WERI-Rb-1 (cell line): ENCODE measurements around the gene HECTD4.

Experiments
- DNase-seq: peaks from one replicate; pipeline ENCODE4 v3.0.0-alpha.2; 2020
- H3K27ac ChIP-seq: fragments of 250-450 bp; sonication (Bioruptor Pico); 2 replicates; pipeline ENCODE4 v1.5.1; 2020; ENCODE audit warnings: mild to moderate bottlenecking, moderate library complexity
- H3K27me3 ChIP-seq: fragments of 250-450 bp; sonication (Bioruptor Pico); 2 replicates; pipeline ENCODE4 v1.5.1; 2021; ENCODE audit warnings: mild to moderate bottlenecking, low read depth, moderate library complexity; ENCODE audit not compliant: insufficient read depth, severe bottlenecking
- H3K36me3 ChIP-seq: fragments of 250-450 bp; sonication (Bioruptor Pico); 2 replicates; pipeline ENCODE4 v1.5.1; 2020; ENCODE audit warnings: mild to moderate bottlenecking, moderate library complexity
- H3K4me3 ChIP-seq: 2 replicates; pipeline ENCODE4 v1.5.1; 2011; ENCODE audit warnings: low read depth, mild to moderate bottlenecking, control low read depth, low read length
- H3K9me3 ChIP-seq: fragments of 250-450 bp; sonication (Bioruptor Pico); 2 replicates; pipeline ENCODE4 v1.5.1; 2021; ENCODE audit warnings: mild to moderate bottlenecking, moderate library complexity; ENCODE audit not compliant: severe bottlenecking
- TF ChIP-seq, protein P1 (sequence below): IDR thresholded peaks from 2 replicates; pipeline ENCODE4 v1.5.1; 2011; ENCODE audit warnings: low read depth, mild to moderate bottlenecking, control low read depth, inconsistent platforms, low read length

HECTD4 gene

GRCh38 chr12:112188130-112188830, 194.0 kb downstream of the HECTD4 start:
- DNase-seq = peak; percentile 85
- Histone ChIP-seq H3K27ac (peak overlapping the region; percentile 37), H3K9me3 (no peaks in the 10 kb centered on the region), H3K27me3 (no peaks in the 10 kb centered on the region), H3K36me3 (peaks cover 57% of the 10 kb centered on the region), H3K4me3 (no peak overlapping the region)
- TF ChIP-seq, protein P1, sequence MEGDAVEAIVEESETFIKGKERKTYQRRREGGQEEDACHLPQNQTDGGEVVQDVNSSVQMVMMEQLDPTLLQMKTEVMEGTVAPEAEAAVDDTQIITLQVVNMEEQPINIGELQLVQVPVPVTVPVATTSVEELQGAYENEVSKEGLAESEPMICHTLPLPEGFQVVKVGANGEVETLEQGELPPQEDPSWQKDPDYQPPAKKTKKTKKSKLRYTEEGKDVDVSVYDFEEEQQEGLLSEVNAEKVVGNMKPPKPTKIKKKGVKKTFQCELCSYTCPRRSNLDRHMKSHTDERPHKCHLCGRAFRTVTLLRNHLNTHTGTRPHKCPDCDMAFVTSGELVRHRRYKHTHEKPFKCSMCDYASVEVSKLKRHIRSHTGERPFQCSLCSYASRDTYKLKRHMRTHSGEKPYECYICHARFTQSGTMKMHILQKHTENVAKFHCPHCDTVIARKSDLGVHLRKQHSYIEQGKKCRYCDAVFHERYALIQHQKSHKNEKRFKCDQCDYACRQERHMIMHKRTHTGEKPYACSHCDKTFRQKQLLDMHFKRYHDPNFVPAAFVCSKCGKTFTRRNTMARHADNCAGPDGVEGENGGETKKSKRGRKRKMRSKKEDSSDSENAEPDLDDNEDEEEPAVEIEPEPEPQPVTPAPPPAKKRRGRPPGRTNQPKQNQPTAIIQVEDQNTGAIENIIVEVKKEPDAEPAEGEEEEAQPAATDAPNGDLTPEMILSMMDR = no peak

DNA sequence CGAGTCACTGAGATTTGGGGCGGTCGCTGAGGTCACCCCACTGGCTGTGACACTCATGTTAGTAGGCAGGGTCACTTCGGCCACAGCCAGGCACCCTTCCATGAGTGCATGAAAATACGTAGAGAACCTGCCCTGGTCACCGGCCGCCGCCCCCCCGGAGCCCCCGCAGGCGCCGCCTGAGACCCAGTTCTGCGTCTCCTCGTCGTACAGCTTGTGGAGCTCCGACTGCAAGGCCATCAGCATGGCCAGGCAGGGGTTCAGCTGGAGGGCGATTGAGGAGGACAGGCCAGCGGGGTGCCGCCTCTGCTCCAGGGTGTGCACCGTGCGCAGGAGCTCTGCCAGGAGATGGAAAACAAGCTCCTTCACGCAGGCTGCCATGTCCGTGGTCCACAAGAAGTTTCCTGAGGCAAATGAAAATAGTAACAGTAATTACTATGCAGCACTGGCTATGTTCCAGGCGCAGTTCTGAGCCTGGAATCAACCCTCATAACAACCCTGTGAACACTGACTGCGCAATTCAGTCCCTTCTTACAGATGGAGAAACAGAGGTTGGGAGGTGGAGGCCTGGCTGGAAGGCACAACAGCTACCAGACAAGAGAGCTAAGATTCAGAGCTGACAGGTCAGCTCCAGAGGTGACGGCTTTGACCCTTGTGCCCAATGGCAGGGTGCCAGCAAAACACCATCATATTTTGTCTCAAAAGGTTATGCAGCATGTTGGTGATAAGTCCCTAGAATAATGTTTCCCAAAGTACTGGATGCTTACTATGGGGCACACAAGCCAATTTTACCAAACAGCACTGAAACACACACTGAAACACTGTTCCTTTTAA, 196.9 kb downstream of the HECTD4 start:
- Histone ChIP-seq H3K9me3 (no peaks in the 10 kb centered on the region), H3K4me3 (no peak overlapping the region), H3K27me3 (no peaks in the 10 kb centered on the region), H3K36me3 (peaks cover 38% of the 10 kb centered on the region), H3K27ac (no peak overlapping the region)
- TF ChIP-seq, protein P1 = no peak
- no peak for DNase-seq

DNA sequence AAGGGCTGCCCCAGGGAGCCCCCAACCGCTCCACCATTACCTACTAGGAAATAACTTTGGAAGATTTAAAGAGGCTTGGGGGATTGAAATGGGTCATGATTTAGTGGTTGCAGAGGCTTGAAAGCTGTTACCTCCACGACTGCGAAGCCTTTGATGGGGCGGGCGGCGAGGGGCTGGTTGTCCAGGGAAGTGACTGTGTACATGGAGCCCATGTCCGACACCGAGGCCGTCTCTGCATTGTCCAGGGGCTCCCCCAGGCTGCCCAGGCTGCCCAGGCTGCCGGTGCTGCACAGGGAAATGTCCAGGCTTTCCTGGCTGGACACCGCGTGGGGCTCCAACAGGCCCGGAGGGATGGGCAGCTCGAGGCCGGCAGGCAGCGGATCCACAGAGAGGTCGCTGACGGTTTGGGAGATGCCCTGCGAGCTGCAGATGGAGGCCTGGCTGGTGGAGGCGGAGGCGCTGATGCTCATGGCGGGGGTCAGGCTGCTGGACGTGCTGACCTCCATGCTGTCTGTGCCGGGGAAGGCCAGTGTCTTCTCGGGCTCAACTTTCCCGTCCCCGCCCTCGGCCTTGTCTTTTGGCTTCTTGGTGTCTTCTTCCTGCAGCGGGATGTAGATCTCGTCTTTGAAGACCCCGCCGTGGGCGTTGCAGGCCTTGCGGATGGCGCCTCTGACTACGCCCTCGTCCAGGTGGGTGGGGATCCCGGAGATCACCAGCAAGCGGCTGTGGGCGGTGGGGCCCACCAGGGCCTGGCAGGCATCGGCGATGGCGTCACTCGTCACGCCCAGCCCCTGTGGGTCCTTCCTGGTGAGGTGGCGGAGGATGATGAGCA, 198.0 kb downstream of the HECTD4 start:
- TF ChIP-seq, protein P1 = no peak
- Histone ChIP-seq H3K4me3 (no peak overlapping the region), H3K36me3 (peaks cover 31% of the 10 kb centered on the region), H3K27me3 (no peaks in the 10 kb centered on the region), H3K9me3 (no peaks in the 10 kb centered on the region), H3K27ac (no peak overlapping the region)
- no peak for DNase-seq

GRCh38 chr12:112183141-112184021, 198.8 kb downstream of the HECTD4 start:
- Histone ChIP-seq H3K9me3 (no peaks in the 10 kb centered on the region), H3K36me3 (peaks cover 39% of the 10 kb centered on the region), H3K4me3 (no peak overlapping the region), H3K27me3 (no peaks in the 10 kb centered on the region), H3K27ac (no peak overlapping the region)
- no peak for DNase-seq
- TF ChIP-seq, protein P1 = no peak

DNA sequence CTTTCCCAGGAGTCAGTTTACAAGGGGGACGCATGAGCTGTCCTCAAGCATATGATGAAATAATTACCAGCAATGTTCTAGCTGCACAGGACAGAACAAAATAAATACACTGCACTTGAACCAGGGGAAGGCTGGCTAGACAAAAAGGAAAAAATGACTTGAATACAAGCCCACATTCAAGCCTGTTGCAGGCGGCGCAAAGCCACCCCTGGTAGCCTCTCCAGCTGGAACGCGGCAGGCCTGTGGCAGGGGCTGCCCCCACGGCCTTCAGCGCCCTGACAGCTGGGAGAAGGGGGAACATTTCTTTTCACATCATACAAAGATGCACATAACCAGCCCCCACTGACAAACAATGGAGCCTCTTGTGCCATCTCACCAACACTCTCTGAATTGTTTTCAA, 199.7 kb downstream of the HECTD4 start:
- TF ChIP-seq, protein P1 = no peak
- no peak overlapping the region for H3K27ac ChIP-seq
- peaks cover 44% of the 10 kb centered on the region for H3K36me3 ChIP-seq
- no peaks in the 10 kb centered on the region for H3K9me3 ChIP-seq
- DNase-seq = no peak
- H3K27me3 ChIP-seq = no peaks in the 10 kb centered on the region
- no peak overlapping the region for H3K4me3 ChIP-seq
